Endothelial cell of umbilical vein (primary cell): ENCODE data around the gene A4GNT. TPM values are rescaled to one million over a fixed set of nuclear protein-coding genes. Genes with fewer than 3 reads are reported as not detected.

ENCODE experiments used
- BruUV-seq: library from RNA; stranded (reverse); fragments of 400-500 nt; replicated peaks from 2 replicates; lab custom pipeline; 2021; lab: Mats Ljungman, UMichigan
- CTCF ChIA-PET: fragments of 300-600, 350-600 bp; sonication (Branson Sonifier 250); formaldehyde crosslinking; loops from one replicate; lab custom pipeline; 2021; ENCODE audit warnings: antibody characterized with exemption, inconsistent platforms; lab: Charles Lee
- POLR2A ChIA-PET: fragments of 300-600, 350-600 bp; sonication (Branson Sonifier 250); formaldehyde crosslinking; loops from one replicate; lab custom pipeline; 2021; ENCODE audit warnings: antibody characterized with exemption, inconsistent platforms; lab: Charles Lee
- DNase-seq: peaks from one replicate; pipeline ENCODE4 v3.0.0-alpha.2; 2011; ENCODE audit warnings: low read depth, low spot score
- FAIRE-seq: peaks from 2 replicates; lab custom pipeline; 2011; peaks lifted over from hg19 to GRCh38; lab: Jason Lieb, UNC
- H2AFZ ChIP-seq: 2 replicates; pipeline ENCODE4 v1.6.0; 2012; ENCODE audit warnings: low read depth, low read length, control low read depth, inconsistent platforms
- H3K27ac ChIP-seq: 2 replicates; pipeline ENCODE4 v1.5.1; 2011; ENCODE audit warnings: low read depth, mild to moderate bottlenecking, control low read depth, low read length, moderate library complexity; ENCODE audit not compliant: insufficient read depth
- H3K27me3 ChIP-seq, 2 experiments: 2 replicates each; pipeline versions ENCODE4 v1.6.0 to v1.6.1; 2011; ENCODE audit warnings: low read length in 2 of 2, mixed read lengths in 1 of 2; ENCODE audit not compliant: control insufficient read depth in 2 of 2, insufficient read depth in 2 of 2
- H3K36me3 ChIP-seq, 2 experiments: 2 replicates in 1 of 2; 3 replicates in 1 of 2; pipeline ENCODE4 v1.5.1; 2011; ENCODE audit warnings: low read length in 2 of 2, mild to moderate bottlenecking in 1 of 2, moderate library complexity in 1 of 2; ENCODE audit not compliant: control insufficient read depth in 2 of 2, insufficient read depth in 2 of 2; ENCODE audit errors: extremely low read depth in 1 of 2
- H3K4me1 ChIP-seq: 3 replicates; pipeline ENCODE4 v1.5.1; 2011; ENCODE audit warnings: mild to moderate bottlenecking, low read length; ENCODE audit not compliant: control insufficient read depth, insufficient read depth; ENCODE audit errors: extremely low read depth
- H3K4me2 ChIP-seq: 2 replicates; pipeline ENCODE4 v1.6.1; 2011; ENCODE audit warnings: low read length, control low read depth, mixed read lengths; ENCODE audit not compliant: insufficient read depth
- H3K4me3 ChIP-seq, 3 experiments: fragments of 200-600 bp in 1 of 3; sonication (generic), shearing (Covaris generic) in 1 of 3; replicated peaks in 1 of 3; 2 replicates each; pipeline ENCODE4 v1.5.1; 2011 to 2016; ENCODE audit warnings: control low read depth in 3 of 3, low read length in 3 of 3, mild to moderate bottlenecking in 2 of 3, inconsistent platforms in 1 of 3, low read depth in 1 of 3, moderate library complexity in 1 of 3; ENCODE audit not compliant: insufficient read depth in 1 of 3
- H3K79me2 ChIP-seq: 2 replicates; pipeline ENCODE4 v1.6.0; 2012; ENCODE audit warnings: low read length, inconsistent platforms; ENCODE audit not compliant: control insufficient read depth, insufficient read depth
- H3K9ac ChIP-seq: replicated peaks from 2 replicates; pipeline ENCODE3; 2011; ENCODE audit warnings: low read length, control low read depth; ENCODE audit not compliant: insufficient read depth; ENCODE audit errors: extremely low read depth
- H3K9me1 ChIP-seq: replicated peaks from 3 replicates; pipeline ENCODE4 v1.6.0; 2011; ENCODE audit warnings: mild to moderate bottlenecking, low read length; ENCODE audit not compliant: control insufficient read depth, insufficient read depth; ENCODE audit errors: extremely low read depth
- H3K9me3 ChIP-seq: replicated peaks from 2 replicates; pipeline ENCODE4 v1.5.1; 2012; ENCODE audit warnings: low read length, inconsistent platforms; ENCODE audit not compliant: control insufficient read depth, insufficient read depth
- H4K20me1 ChIP-seq: replicated peaks from 2 replicates; pipeline ENCODE3; 2011; ENCODE audit warnings: mild to moderate bottlenecking, low read length; ENCODE audit not compliant: control insufficient read depth, insufficient read depth; ENCODE audit errors: extremely low read depth
- CTCF ChIP-seq, 2 donors: IDR thresholded peaks; 1 replicate in 1 of 2; 2 replicates in 1 of 2; pipeline ENCODE4 v1.5.1; 2011; ENCODE audit warnings: low read length in 2 of 2, mild to moderate bottlenecking in 2 of 2, moderate library complexity in 2 of 2, control low read depth in 1 of 2, inconsistent platforms in 1 of 2, low read depth in 1 of 2; ENCODE audit not compliant: insufficient read depth in 1 of 2; ENCODE audit errors: extremely low read depth in 1 of 2
- EZH2 ChIP-seq: IDR thresholded peaks from 2 replicates; pipeline ENCODE4 v1.6.1; 2012; ENCODE audit warnings: borderline replicate concordance, low read depth, mild to moderate bottlenecking, moderate library complexity, low read length, inconsistent platforms; ENCODE audit not compliant: severe bottlenecking
- FOS ChIP-seq: IDR thresholded peaks from 2 replicates; pipeline ENCODE4 v1.6.1; 2011; ENCODE audit warnings: mild to moderate bottlenecking, low read length, moderate library complexity, borderline replicate concordance; ENCODE audit not compliant: insufficient read depth
- GATA2 ChIP-seq: IDR thresholded peaks from 2 replicates; pipeline ENCODE4 v1.7.0; 2011; ENCODE audit warnings: low read depth, mild to moderate bottlenecking, moderate library complexity, mixed read lengths, low read length; ENCODE audit not compliant: insufficient read length, insufficient read depth
- JUN ChIP-seq: IDR thresholded peaks from 2 replicates; pipeline ENCODE4 v1.6.1; 2011; ENCODE audit warnings: borderline replicate concordance, low read depth; ENCODE audit not compliant: insufficient read length, insufficient read depth
- MAX ChIP-seq: IDR thresholded peaks from 2 replicates; pipeline ENCODE4 v1.6.1; 2011; ENCODE audit not compliant: insufficient read depth, insufficient read length
- MYC ChIP-seq: IDR thresholded peaks from one replicate; pipeline ENCODE4 v1.6.1; 2011; ENCODE audit warnings: mild to moderate bottlenecking, low read depth, low read length
- POLR2A ChIP-seq: IDR thresholded peaks from 2 replicates; pipeline ENCODE4 v1.6.1; 2012; ENCODE audit warnings: low read depth, mild to moderate bottlenecking, control low read depth, low read length
- POLR2AphosphoS5 ChIP-seq: IDR thresholded peaks from 2 replicates; pipeline ENCODE4 v1.6.1; 2012; ENCODE audit warnings: low read depth, mild to moderate bottlenecking, control low read depth, low read length, moderate library complexity; ENCODE audit not compliant: insufficient read depth
- dilution Hi-C: fragments of 300-500 bp; cut with MboI; formaldehyde crosslinking; loops from one replicate; pipeline ENCODE4 v1.15.0; 2019; ENCODE audit warnings: low sequenced_read_pairs; ENCODE audit not compliant: extremely low pct_ligation_motif_present
- intact Hi-C: fragments of 100-400 bp; cut with micrococcal nuclease; formaldehyde crosslinking; loops from one replicate; pipeline ENCODE4 v1.10.0; 2022
- polyA plus RNA-seq, 4 experiments: library from polyadenylated mRNA; depleted of rRNA in 3 of 4; stranded (reverse) in 3 of 4; unstranded in 1 of 4; fragments of >200 nt; gene quantifications; 2 replicates each; pipeline versions ENCODE4 v1.2.1 to v1.2.3, GENCODE V29; 2011 to 2012; ENCODE audit warnings: missing spikeins in 1 of 4
- total RNA-seq: library from RNA; stranded (reverse); gene quantifications from 2 replicates; pipeline ENCODE4 v1.2.3, GENCODE V29; 2021

A4GNT gene
- total and polyA plus RNA-seq, 2 donors (not counting 3 experiments of a cell fraction or from before 2014, with no cell fraction given) = not detected

- Histone ChIP-seq H4K20me1 (no peaks in the 10 kb centered on the region), H3K27me3 (peaks cover 3 to 4% of the 10 kb centered on the region in 2 experiments), H3K4me3 (no peak overlapping the region), H3K36me3 (no peaks in the 10 kb centered on the region), H3K79me2 (no peaks in the 10 kb centered on the region), H3K9me1 (no peaks in the 10 kb centered on the region), H2AFZ (no peak overlapping the region), H3K9me3 (no peaks in the 10 kb centered on the region), H3K4me1 (no peaks in the 10 kb centered on the region), H3K9ac (no peak overlapping the region), H3K4me2 (no peak overlapping the region), H3K27ac (no peak overlapping the region)
- CTCF ChIA-PET = no interaction called here
- intact Hi-C loops (no loop called here), dilution Hi-C loops (no loop called here)
- no peak for DNase-seq
- FAIRE-seq = no peak
- BruUV-seq = no TSS peak
- no peak for TF ChIP-seq MYC
- no peak for TF ChIP-seq EZH2
- no peak for TF ChIP-seq POLR2AphosphoS5
- TF ChIP-seq MAX = no peak
- POLR2A ChIA-PET = no interaction called here
These were observed 8.8 kb upstream of the A4GNT start for GRCh38 chr3:138140940-138141339.

- H3K4me1 ChIP-seq = no peaks in the 10 kb centered on the region
- H4K20me1 ChIP-seq = no peaks in the 10 kb centered on the region
- no peaks in the 10 kb centered on the region for H3K9me3 ChIP-seq
- no peak overlapping the region for H3K27ac ChIP-seq
- H3K9me1 ChIP-seq = no peaks in the 10 kb centered on the region
- H3K36me3 ChIP-seq = no peaks in the 10 kb centered on the region
- H3K27me3 ChIP-seq = peaks cover 4 to 11% of the 10 kb centered on the region in 2 experiments
- no peaks in the 10 kb centered on the region for H3K79me2 ChIP-seq
- intact Hi-C loops (no loop called here), dilution Hi-C loops (no loop called here)
- no peak overlapping the region for H2AFZ ChIP-seq
- no peak for TF ChIP-seq GATA2
- no peak for TF ChIP-seq JUN
- no peak for TF ChIP-seq MAX
- no peak for TF ChIP-seq POLR2AphosphoS5
- no peak for TF ChIP-seq FOS
- TF ChIP-seq CTCF (IDR thresholded peaks at IDR 0.05; ENCODE audit: extremely low read depth in 1 of 2, insufficient read depth in 1 of 2, low read depth in 1 of 2, low read length in 2 of 2) = no peak
- no peak for TF ChIP-seq EZH2
- TF ChIP-seq POLR2A = no peak
- no peak for TF ChIP-seq MYC
- H3K4me3 ChIP-seq = no peak overlapping the region
- no peak for FAIRE-seq
- H3K4me2 ChIP-seq = no peak overlapping the region
- ChIA-PET POLR2A (no interaction called here), CTCF (no interaction called here)
- no TSS peak for BruUV-seq
- no peak overlapping the region for H3K9ac ChIP-seq
- no peak for DNase-seq
These were observed 7.5 kb upstream of the A4GNT start for GRCh38 chr3:138139691-138140090.
